Measurements from ENCODE around the gene MON1B. TPM values are rescaled to one million over a fixed set of nuclear protein-coding genes. Genes with fewer than 3 reads are reported as not detected.

The MON1B gene
- total RNA-seq, 1 experiment from 2014 or later = 48.0 TPM

- Histone ChIP-seq H3K4ac (ENCODE audit: low read depth, low read length) (no peak overlapping the region), H3K9ac (ENCODE audit: extremely low read depth, insufficient read length, low read length) (no peak overlapping the region), H2AK5ac (ENCODE audit: insufficient read length, low read length) (no peak overlapping the region), H2BK20ac (ENCODE audit: low read depth, low read length, poor library complexity, severe bottlenecking) (no peak overlapping the region), H4K20me1 (ENCODE audit: control insufficient read depth, insufficient read depth, insufficient read length) (no peaks in the 10 kb centered on the region), H4K8ac (replicated peaks; ENCODE audit: insufficient read length, low read depth, low read length) (no peak overlapping the region), H2BK15ac (ENCODE audit: low read depth, low read length) (no peak overlapping the region), H3K4me1 (ENCODE audit: insufficient read depth, low read length) (peaks cover 3% of the 10 kb centered on the region; the same call in 1 of the 2 replicates), H2BK12ac (ENCODE audit: insufficient read length, low read depth, low read length) (no peak overlapping the region), H2AFZ (ENCODE audit: low read length) (no peak overlapping the region), H3K79me2 (ENCODE audit: insufficient read depth, low read length) (no peaks in the 10 kb centered on the region), H3K18ac (ENCODE audit: insufficient read length, low read depth, low read length) (no peak overlapping the region), H2BK5ac (ENCODE audit: insufficient read length, low read length) (no peak overlapping the region), H3K23ac (ENCODE audit: insufficient read length, low read depth, low read length) (no peak overlapping the region), H3K4me2 (ENCODE audit: insufficient read depth, insufficient read length, low read length) (no peak overlapping the region), H2BK120ac (ENCODE audit: low read depth, low read length, poor library complexity, severe bottlenecking) (no peak overlapping the region), H3K79me1 (ENCODE audit: insufficient read depth, low read depth, low read length, poor library complexity, severe bottlenecking) (no peaks in the 10 kb centered on the region), H3K27me3 (ENCODE audit: insufficient read depth, low read length) (no peaks in the 10 kb centered on the region), H4K91ac (ENCODE audit: insufficient read length, low read depth, low read length) (no peak overlapping the region), H3K27ac (ENCODE audit: insufficient read length, low read depth, low read length) (no peak overlapping the region), H3K14ac (ENCODE audit: insufficient read depth, low read length) (no peak overlapping the region), H3K23me2 (ENCODE audit: insufficient read length, low read depth, low read length, poor library complexity, severe bottlenecking) (peaks cover 4% of the 10 kb centered on the region), H3K56ac (ENCODE audit: insufficient read length, low read depth, low read length) (no peak overlapping the region), H3K9me3 (ENCODE audit: control insufficient read depth, low read depth, low read length) (no peaks in the 10 kb centered on the region), H3T11ph (ENCODE audit: low read length) (no peak overlapping the region), H4K5ac (ENCODE audit: insufficient read length, low read depth, low read length) (no peak overlapping the region)
- Mint-ChIP-seq H3K36me3 (ENCODE audit: insufficient read depth in 1 of 3, low read depth in 3 of 3) (peaks cover 4 to 6% (median 5%) of the 10 kb centered on the region in 3 experiments), H3K4me1 (peaks cover 16 to 19% of the 10 kb centered on the region in 2 experiments), H3K9me3 (no peaks in the 10 kb centered on the region), H3K4me3 (0 out of 5 replicates have a peak overlapping the region, but pooled peaks of 1 of the 2 experiments have one; percentile 35), H3K27me3 (ENCODE audit: low read depth) (peaks cover 2% of the 10 kb centered on the region), H3K27ac (no peak overlapping the region; a peak in 1 of 7 replicates)
- no peak for DNase-seq
- TF ChIP-seq CTCF (conservative IDR thresholded peaks at IDR 0.05) = no peak
- no CpG with 5 or more reads among the region's 12 CpGs for WGBS (ENCODE audit: extremely low coverage, insufficient read length, low lambda C conversion rate)
Measured at GRCh38 chr16:77214411-77215138, 23.6 kb downstream of the MON1B start.

Data from H9 (cell line).